ENCODE results near the gene TRPM3.

DNA sequence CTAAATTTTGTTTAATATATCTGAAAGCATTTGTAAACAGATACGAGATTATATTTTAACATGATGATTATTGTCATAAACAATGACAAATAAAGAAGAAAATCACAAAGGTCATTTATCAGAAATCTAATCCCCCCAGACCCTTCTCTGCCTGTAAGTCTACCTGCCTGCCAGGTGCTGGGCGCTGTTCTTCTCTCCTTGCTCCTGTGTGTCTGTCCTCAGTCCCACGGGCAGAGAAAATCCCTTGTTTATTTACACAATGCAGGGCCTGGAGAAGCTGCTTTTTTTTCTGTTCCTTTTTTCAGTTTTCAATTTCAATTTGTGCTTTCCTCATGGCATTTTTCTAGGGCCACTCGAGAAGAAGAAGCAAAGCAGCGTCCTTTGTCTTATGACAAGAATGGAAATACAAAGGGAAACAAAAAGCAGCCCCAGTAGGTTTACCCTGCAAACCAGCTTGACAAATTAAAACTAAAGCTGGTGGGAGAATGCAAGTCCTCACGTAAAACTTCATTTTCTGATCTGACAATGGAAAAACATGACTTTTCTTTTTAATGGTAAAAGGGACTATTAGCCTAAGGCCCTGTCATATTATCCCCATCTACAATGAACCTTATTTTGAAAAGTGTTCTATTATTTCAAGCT is 424.6 kb downstream of the TRPM3 start:
- TF ChIP-seq, protein P1, sequence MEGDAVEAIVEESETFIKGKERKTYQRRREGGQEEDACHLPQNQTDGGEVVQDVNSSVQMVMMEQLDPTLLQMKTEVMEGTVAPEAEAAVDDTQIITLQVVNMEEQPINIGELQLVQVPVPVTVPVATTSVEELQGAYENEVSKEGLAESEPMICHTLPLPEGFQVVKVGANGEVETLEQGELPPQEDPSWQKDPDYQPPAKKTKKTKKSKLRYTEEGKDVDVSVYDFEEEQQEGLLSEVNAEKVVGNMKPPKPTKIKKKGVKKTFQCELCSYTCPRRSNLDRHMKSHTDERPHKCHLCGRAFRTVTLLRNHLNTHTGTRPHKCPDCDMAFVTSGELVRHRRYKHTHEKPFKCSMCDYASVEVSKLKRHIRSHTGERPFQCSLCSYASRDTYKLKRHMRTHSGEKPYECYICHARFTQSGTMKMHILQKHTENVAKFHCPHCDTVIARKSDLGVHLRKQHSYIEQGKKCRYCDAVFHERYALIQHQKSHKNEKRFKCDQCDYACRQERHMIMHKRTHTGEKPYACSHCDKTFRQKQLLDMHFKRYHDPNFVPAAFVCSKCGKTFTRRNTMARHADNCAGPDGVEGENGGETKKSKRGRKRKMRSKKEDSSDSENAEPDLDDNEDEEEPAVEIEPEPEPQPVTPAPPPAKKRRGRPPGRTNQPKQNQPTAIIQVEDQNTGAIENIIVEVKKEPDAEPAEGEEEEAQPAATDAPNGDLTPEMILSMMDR (conservative IDR thresholded peaks at IDR 0.05): no peak
- TF ChIP-seq EZH2 (IDR thresholded peaks at IDR 0.05; ENCODE audit: low read depth): no peak
